Fibroblast of skin of left biceps (primary cell): ENCODE data around the gene DERL2.
A peak's percentile ranks its signal among the peaks of the same experiment; 100 is the strongest.

Experiments
- DNase-seq, 2 experiments: peaks; one replicate each; pipeline ENCODE4 v3.0.0-alpha.2; 2013; ENCODE audit warnings: low read depth in 2 of 2

DERL2 gene

DNA sequence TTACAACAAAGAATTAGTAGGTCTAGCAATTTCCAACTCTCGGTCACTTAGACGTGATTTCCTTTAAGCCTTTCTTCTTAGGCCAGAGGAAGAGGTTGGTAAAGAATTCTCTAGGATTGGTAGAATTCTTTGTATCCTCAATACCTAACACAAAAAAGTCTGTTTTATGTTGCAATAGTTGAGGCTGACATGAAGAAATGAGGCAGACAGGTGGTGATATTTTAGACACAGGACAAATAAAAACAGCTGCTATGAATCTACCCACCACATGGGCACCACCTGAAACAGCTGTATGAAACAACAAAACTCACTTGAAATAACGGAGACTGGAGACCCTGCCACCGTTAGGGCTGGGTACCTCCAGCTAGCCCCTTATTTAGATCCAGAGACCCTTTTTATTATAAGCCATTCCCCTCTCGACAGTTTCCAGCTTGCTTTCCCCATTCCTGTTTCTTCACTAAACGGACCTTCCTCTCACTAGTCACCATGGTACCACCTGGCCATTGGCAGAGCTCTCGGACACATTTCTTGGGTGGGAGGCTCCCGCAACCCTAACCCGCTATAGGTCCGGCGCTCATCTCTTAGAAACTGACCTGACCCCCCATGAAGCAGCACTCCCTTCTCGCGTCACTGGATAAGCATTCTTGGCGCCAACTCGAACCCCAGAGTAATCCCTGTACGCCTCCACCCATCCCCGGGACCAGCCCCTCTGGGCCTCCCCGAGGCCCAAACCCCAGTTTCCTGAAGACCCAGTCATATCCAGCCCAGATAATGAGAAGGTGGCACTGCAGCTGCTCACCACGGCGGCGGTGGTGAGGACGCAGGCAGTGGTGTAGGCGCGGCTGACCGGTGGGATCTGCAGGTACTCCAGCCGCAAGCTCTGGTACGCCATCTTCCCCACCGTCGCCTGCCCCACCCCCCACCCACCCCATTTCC lies at the start of gene DERL2:
Gene DERL2 (minus strand): TSS at position 909 of the 936 bp plus-strand sequence. CDS start 17 bp downstream, at position 892.
- DNase-seq, result no peak

DNA sequence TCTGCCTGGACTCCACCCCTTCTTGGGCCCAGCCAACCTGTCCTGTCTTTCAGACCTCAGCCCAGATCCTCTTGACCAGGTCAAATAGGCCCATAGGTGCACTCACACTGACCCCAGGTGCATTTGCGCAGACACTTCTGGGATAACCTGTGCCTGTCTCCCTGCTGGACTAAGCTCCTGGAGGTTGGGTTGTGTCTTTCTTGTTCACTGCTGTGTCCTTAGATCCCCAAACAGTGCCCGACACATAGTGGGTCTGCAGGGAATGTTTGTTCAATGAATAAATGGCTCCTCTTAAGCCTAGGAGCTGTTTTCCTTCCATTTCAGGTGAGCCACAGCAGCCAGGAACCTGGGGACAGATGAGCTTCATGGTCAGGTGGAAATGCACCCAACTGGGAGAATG lies 49.5 kb upstream of the DERL2 start:
- no peak for DNase-seq

- DNase-seq, result no peak
Observed at GRCh38 chr17:5533486-5534315, 47.7 kb upstream of the DERL2 start.

- no peak for DNase-seq
Observed at GRCh38 chr17:5532581-5532980, 46.6 kb upstream of the DERL2 start.

DNA sequence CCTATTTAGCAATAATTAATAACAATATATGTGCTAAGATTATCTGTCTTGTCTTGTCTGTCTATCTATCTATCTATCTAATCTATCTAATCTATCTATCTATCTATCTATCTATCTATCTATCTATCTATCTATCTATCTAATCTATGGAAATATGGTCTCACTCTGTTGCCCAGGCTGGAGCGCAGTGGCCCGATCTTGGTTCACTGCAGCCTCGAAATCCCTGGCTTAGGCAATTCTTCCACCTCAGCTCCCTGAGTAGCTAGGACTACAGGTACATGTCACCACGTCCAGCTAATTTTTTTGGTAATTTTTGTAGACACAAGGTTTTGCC lies 45.1 kb upstream of the DERL2 start:
- DNase-seq, result no peak

DNA sequence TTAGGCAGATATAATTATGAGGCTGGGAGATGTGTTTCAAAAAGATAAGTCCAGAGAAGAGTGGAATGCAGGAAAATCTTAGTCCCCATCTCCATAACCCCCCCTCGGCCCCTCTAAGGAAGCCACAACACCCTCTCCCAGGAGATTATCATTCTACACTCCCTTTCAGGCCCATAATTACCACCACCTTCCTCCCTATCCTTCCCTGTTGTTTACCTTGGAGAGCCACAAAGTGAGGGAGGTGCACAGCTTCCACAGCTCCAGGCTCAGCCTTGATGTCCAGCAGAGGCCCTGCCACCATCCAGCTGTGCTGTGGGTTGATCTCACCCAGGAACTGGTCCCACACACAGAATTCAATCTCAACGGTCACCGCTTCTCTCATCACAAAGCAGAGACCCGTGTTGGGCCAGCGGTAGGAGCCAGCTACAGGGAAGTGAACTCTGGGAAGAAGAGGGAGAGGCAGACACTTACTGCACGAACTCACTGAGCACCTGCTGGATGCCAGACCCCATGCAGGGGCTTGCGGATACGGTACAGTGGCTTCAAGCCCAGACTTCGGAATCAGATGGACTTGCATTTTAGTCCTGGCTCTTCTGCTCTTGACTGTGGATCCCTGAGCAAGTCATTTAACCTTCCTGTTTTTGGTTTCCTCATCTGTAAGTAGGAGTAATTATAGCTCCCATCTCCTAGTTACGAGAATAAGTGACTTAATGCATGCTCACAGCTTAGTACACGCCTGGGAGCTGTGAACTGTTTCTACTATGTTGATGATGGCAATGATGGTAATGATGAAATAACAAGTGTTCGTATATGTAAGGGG lies 44.5 kb upstream of the DERL2 start:
- no peak for DNase-seq

- no peak for DNase-seq
Observed at GRCh38 chr17:5527601-5528250, 41.7 kb upstream of the DERL2 start.

DNA sequence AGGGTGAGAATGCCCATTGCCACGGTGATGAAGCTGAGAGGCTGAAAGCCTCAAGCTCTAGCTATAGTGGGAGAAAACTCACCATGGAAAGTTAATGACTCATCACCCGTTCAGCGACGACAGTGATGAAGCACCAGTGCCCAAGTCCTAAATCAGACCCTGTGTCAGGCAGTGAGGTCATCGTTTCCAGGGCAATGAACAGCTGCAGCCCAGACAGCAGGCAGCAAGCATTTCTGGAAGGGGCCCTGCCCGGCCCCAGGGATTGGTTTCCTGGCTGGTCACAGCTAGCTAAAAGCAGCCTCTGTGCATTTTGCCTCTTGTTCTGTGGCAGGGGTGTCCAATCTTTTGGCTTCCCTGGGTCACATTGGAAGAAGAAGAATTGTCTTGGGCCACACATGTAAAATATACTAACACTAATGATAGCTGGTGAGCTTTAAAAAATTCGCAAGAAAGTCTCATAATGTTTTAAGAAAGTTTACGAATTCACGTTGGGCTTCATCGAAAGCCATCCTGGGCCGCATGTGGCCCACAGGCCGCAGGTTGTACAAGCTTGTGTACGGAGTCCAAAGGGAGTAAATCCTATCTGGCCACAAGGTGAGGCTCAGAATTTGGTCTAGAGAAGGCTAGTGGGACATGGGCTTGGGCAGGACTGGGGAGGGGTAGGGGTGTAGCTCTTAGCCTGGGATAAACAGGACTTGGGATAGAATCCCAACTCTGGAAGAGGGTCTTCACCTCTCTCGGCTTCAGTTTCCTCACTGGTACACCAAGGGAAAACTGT lies 41.0 kb upstream of the DERL2 start:
- peak; percentile 75 to 77 for DNase-seq

DNA sequence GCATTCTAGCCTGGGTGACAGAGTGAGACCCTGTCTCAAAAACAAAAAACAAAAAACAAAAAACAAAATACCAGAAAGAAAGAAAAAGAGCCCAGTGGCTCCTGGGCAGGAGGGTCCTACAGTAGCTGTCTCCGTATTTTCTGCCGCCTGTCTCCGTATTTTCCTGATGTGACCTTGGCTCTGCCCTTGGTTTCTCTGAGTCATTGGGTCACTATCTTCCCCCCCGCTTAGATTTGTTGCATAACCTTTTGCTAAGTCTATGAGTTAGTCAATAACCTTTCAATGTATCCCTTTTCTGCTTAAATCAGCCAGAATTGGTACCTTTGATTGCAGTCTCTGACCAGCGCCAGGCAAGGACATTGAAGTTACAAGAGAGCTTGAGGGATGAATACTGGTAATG lies 37.3 kb upstream of the DERL2 start:
- DNase-seq, result no peak

GRCh38 chr17:5522476-5522875 lies 36.5 kb upstream of the DERL2 start:
- no peak for DNase-seq

GRCh38 chr17:5516060-5516792 lies 30.2 kb upstream of the DERL2 start:
- DNase-seq, result peak; percentile 81 to 84

- DNase-seq, result no peak
Observed at GRCh38 chr17:5514976-5515375, 29.0 kb upstream of the DERL2 start.

GRCh38 chr17:5513628-5514027 lies 27.6 kb upstream of the DERL2 start:
- DNase-seq, result no peak

DNA sequence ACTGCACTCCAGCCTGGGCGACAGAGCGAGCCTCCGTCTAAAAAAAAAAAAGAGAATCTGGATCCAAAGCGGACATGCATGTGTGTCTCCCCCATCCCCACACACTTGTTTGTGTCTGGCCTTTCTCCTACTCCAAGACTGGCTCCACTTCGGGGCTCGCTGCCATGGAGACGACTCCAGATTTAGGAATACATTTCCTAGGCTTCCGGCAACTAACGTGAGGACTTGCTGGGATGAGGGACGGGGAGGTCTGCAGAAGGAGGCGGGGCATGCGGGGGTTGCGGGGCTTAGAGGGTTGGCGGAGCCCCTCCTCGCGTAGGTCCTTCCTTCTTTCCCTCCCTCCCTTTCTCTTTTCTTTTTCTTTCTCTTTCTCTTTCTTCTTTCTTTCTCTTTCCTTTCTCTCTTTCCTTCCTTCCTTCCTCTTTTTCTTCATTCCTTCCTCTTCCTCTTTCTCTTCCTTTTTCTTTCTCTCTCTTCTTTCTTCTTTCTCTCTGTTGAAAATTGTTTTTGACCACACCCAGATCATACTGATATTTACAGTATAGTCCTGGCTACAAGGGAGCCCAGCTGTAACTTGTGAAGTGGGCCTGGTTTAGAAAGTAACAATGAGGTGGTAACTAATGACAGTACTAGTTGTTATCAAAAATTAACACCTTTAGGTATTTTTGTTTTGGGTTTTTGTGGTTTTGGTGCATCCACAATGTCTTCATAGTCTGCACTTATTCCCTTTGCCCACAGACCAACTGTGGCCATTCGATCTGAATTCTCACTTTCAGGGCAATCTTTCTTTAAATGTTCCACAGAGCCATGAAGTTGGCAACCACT lies 25.6 kb upstream of the DERL2 start:
- no peak for DNase-seq

DNA sequence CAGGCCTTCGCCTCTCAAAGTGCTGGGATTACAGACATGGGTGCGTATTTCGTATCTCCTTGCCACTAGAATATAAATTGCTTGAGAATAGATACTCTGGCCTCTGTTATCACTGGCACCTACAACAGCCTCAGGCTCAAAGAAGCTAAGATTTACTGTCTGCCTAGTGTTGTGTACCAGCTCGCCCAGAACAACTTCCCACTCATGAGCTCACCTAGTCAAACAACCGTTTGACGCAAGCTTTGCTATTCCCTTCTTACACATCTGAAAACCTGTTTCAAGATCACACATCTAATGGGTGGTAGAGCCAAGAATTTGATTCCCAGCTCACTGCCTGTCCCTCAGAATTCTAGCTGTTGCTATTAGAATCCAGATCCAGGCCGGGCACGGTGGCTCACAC lies 24.8 kb upstream of the DERL2 start:
- no peak for DNase-seq

DNA sequence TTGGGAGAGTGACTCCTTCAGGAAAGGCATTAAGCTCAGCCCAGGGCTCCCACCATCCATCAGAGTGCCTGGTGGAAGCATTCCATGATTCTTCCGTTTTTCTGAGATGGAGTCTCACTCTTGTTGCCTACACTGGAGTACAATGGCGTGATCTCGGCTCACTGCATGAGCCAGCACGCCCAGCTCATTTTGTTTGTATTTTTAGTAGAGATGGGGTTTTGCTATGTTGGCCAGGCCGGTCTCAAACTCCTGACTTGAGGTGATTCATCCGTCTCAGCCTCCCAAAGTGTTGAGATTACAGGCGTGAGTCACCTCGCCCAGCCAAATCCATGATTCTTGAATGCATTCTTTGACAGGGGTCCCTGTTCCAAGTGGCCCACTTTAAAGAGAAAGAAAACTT lies 23.5 kb upstream of the DERL2 start:
- DNase-seq, result no peak

DNA sequence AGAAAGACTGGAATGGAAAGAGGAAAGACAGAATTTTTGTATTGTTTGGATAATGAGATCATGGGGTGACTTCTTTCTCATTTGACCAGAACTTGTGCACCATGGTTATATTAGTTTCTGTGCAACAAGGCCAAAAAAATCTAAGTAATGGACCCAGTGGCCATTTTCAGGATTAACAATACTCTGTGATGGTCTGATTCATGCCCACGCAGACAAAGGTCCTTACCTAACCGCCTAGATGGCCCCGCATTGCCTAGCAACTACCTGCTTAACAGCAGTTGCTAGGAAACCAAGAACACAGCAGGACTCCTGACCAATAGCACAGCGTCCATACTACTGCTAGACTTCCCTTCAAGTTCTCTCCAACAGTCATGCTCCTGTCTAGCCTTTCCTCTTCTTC lies 22.8 kb upstream of the DERL2 start:
- no peak for DNase-seq

GRCh38 chr17:5506307-5506706 lies 20.3 kb upstream of the DERL2 start:
- DNase-seq, result no peak

GRCh38 chr17:5502552-5502951 lies 16.6 kb upstream of the DERL2 start:
- no peak for DNase-seq
